Parathyroid adenoma (tissue), 2 donors: Measurements from ENCODE around the gene RPS14.
A peak's percentile ranks its signal among the peaks of the same experiment; 100 is the strongest.

Source experiments
- H2AFZ ChIP-seq: fragments of 300-600 bp; sonication (generic); one replicate; pipeline ENCODE4 v1.7.0; 2017; ENCODE audit warnings: antibody characterized with exemption, mild to moderate bottlenecking
- H3K27ac ChIP-seq: fragments of 300-600 bp; sonication (generic); one replicate; pipeline ENCODE4 v1.7.0; 2017
- H3K27me3 ChIP-seq: fragments of 300-600 bp; sonication (generic); one replicate; pipeline ENCODE4 v1.7.0; 2017; ENCODE audit warnings: low read length; ENCODE audit not compliant: control insufficient read depth, insufficient read depth
- H3K36me3 ChIP-seq: fragments of 300-600 bp; sonication (generic); one replicate; pipeline ENCODE4 v1.7.0; 2017; ENCODE audit warnings: low read length; ENCODE audit not compliant: control insufficient read depth, insufficient read depth
- H3K4me1 ChIP-seq: fragments of 300-600 bp; sonication (generic); one replicate; pipeline ENCODE4 v1.7.0; 2017; ENCODE audit warnings: control low read depth
- H3K4me2 ChIP-seq: fragments of 300-600 bp; sonication (generic); one replicate; pipeline ENCODE4 v1.7.0; 2017; ENCODE audit warnings: low read length
- H3K4me3 ChIP-seq: fragments of 300-600 bp; sonication (generic); one replicate; pipeline ENCODE4 v1.7.0; 2017; ENCODE audit warnings: low read depth, low read length
- H3K79me2 ChIP-seq: fragments of 300-600 bp; sonication (generic); one replicate; pipeline ENCODE4 v1.7.0; 2017; ENCODE audit warnings: control low read depth
- H3K9ac ChIP-seq: fragments of 300-600 bp; sonication (generic); one replicate; pipeline ENCODE4 v1.7.0; 2017; ENCODE audit warnings: mild to moderate bottlenecking
- H3K9me3 ChIP-seq: fragments of 300-600 bp; sonication (generic); one replicate; pipeline ENCODE4 v1.7.0; 2017; ENCODE audit warnings: low read length; ENCODE audit not compliant: control insufficient read depth
- CTCF ChIP-seq: fragments of 300-600 bp; sonication (generic); IDR thresholded peaks from one replicate; pipeline ENCODE4 v1.7.0; 2017; ENCODE audit warnings: antibody characterized with exemption, mild to moderate bottlenecking
- donor health status: primary hyperparathyroidism.

Gene RPS14

GRCh38 chr5:150491876-150492275 lies 42.3 kb upstream of the RPS14 start:
- H3K4me2 ChIP-seq, result no peak overlapping the region
- H3K27me3 ChIP-seq, result no peaks in the 10 kb centered on the region
- H3K79me2 ChIP-seq, result peaks cover 21% of the 10 kb centered on the region
- no peak overlapping the region for H3K27ac ChIP-seq
- H3K9ac ChIP-seq, result no peak overlapping the region
- no peak overlapping the region for H3K4me3 ChIP-seq
- TF ChIP-seq CTCF, result no peak
- H3K9me3 ChIP-seq, result no peaks in the 10 kb centered on the region
- H2AFZ ChIP-seq, result no peak overlapping the region
- peaks cover 26% of the 10 kb centered on the region for H3K4me1 ChIP-seq
- no peaks in the 10 kb centered on the region for H3K36me3 ChIP-seq

DNA sequence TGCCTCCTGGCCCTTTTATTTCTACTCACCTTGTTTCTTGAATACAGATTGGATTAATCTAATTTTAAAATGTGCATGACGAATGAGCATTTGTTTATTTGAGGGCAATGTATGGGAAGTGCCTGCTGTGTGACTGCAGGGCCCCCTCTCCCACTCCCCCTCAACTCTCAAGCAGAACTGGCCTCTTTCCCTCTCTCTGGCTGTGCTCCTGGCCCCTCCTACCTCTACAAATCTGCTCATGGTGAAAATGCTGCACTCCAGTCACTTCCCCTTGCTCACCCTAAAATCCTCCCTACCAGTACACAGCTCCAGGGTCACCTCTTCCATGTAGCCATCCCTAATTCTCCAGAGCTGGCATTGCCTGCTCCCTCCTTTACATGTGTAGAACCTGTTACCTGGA lies 41.2 kb upstream of the RPS14 start:
- Histone ChIP-seq H3K4me3 (no peak overlapping the region), H3K9ac (no peak overlapping the region), H2AFZ (no peak overlapping the region), H3K36me3 (no peaks in the 10 kb centered on the region), H3K9me3 (no peaks in the 10 kb centered on the region), H3K79me2 (peaks cover 18% of the 10 kb centered on the region), H3K27me3 (no peaks in the 10 kb centered on the region), H3K4me1 (peaks cover 26% of the 10 kb centered on the region), H3K4me2 (no peak overlapping the region), H3K27ac (no peak overlapping the region)
- no peak for TF ChIP-seq CTCF

GRCh38 chr5:150490296-150490669 lies 40.7 kb upstream of the RPS14 start:
- H3K9ac ChIP-seq, result no peak overlapping the region
- H3K36me3 ChIP-seq, result no peaks in the 10 kb centered on the region
- no peak overlapping the region for H3K4me2 ChIP-seq
- no peak for TF ChIP-seq CTCF
- peaks cover 16% of the 10 kb centered on the region for H3K79me2 ChIP-seq
- peaks cover 26% of the 10 kb centered on the region for H3K4me1 ChIP-seq
- no peak overlapping the region for H3K4me3 ChIP-seq
- no peaks in the 10 kb centered on the region for H3K9me3 ChIP-seq
- H3K27me3 ChIP-seq, result no peaks in the 10 kb centered on the region
- no peak overlapping the region for H3K27ac ChIP-seq
- no peak overlapping the region for H2AFZ ChIP-seq

DNA sequence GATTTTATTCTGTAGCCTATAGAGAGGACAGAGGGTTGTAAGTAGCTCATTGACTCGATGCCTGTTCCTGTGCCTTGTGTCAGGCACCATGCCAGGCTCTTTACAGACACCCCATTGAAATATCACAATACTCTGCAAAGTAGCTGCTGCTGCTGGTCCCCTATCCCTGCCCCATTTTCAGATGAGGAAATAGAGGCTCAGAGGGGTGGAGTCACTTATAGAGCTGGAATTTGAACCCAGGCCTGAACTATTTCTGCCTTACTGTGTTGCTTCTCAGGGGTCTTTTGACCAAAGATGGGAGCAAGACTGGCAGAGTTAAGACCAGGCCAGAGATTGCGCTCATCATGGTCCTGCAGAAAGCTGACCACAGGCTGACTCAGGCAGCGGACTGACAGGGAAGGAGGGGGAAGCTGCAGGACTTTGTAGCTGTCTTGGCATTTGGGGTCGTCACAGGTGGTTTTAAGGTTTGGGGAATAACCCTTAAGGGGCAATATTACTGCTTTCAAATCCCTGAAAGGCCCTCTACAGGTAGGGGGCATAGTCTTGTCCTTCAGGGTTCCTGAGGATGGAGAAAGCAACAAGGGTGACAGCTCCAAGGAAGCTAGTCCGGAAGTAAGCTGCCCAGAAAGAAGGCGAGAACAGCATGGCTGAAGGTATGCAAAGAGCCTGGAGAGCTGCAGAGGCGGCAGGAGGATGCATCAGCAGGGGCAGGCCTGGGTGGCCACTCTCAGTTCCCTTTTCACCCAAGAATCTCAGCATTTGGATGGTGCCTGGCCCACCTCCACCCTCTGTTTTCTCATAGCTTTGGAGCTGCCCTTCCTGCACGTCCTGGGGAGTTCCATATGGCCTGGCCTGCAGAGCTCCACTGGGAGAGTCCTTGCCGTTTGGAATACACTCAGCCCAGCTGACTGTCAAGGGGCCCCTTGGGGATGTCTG lies 40.1 kb upstream of the RPS14 start:
- H3K4me1 ChIP-seq, result peaks cover 26% of the 10 kb centered on the region

More for the DNA sequence above, 40.1 kb upstream of the RPS14 start:
- H3K27me3 ChIP-seq, result no peaks in the 10 kb centered on the region
- H3K4me3 ChIP-seq, result no peak overlapping the region
- H3K4me2 ChIP-seq, result no peak overlapping the region
- TF ChIP-seq CTCF, result no peak
- H3K27ac ChIP-seq, result peak overlapping the region; percentile 8
- H3K9me3 ChIP-seq, result no peaks in the 10 kb centered on the region
- no peak overlapping the region for H2AFZ ChIP-seq
- no peaks in the 10 kb centered on the region for H3K36me3 ChIP-seq
- peaks cover 12% of the 10 kb centered on the region for H3K79me2 ChIP-seq
- no peak overlapping the region for H3K9ac ChIP-seq
